A673 (cell line): ENCODE data around the gene HDAC10. TPM values are rescaled to one million over a fixed set of nuclear protein-coding genes. Genes with fewer than 3 reads are reported as not detected.

Experiments
- BruUV-seq: library from RNA; stranded (reverse); fragments of 400-500 nt; replicated peaks from 2 replicates; lab custom pipeline; 2021; lab: Mats Ljungman, UMichigan
- CTCF ChIA-PET: fragments of 300-600 bp; sonication (Branson Sonifier 250); formaldehyde crosslinking; loops from one replicate; lab custom pipeline; 2022; ENCODE audit warnings: antibody characterized with exemption; lab: Charles Lee
- POLR2A ChIA-PET: fragments of 300-600 bp; sonication (Branson Sonifier 250); formaldehyde crosslinking; loops from one replicate; lab custom pipeline; 2022; ENCODE audit warnings: antibody characterized with exemption; ENCODE audit not compliant: low non-redundant PET; lab: Charles Lee
- DNase-seq: peaks from one replicate; pipeline ENCODE4 v3.0.0-alpha.2; 2015; ENCODE audit warnings: low spot score
- H3K27ac ChIP-seq: fragments of 200-600 bp; sonication (generic); 2 replicates; pipeline ENCODE4 v1.5.1; 2016; ENCODE audit warnings: mixed run types, low read depth, mild to moderate bottlenecking, mixed read lengths, antibody characterized with exemption, low read length; ENCODE audit not compliant: poor library complexity, severe bottlenecking
- H3K27me3 ChIP-seq: fragments of 200-600 bp; sonication (generic); replicated peaks from 2 replicates; pipeline ENCODE4 v1.6.1; 2017; ENCODE audit warnings: mixed run types, low read depth, mild to moderate bottlenecking, mixed read lengths, antibody characterized with exemption, low read length; ENCODE audit not compliant: insufficient read depth, poor library complexity
- H3K36me3 ChIP-seq: fragments of 200-600 bp; sonication (generic); 2 replicates; pipeline ENCODE4 v1.6.1; 2016; ENCODE audit warnings: mixed run types, mild to moderate bottlenecking, mixed read lengths, antibody characterized with exemption, low read length; ENCODE audit not compliant: insufficient read depth, poor library complexity, severe bottlenecking
- H3K4me1 ChIP-seq: fragments of 200-600 bp; sonication (generic); 2 replicates; pipeline ENCODE4 v1.6.1; 2017; ENCODE audit warnings: mixed run types, mild to moderate bottlenecking, mixed read lengths, antibody characterized with exemption, low read length; ENCODE audit not compliant: insufficient read depth, poor library complexity, severe bottlenecking
- H3K4me3 ChIP-seq: fragments of 200-600 bp; sonication (generic); 2 replicates; pipeline ENCODE4 v1.5.1; 2016; ENCODE audit warnings: low read depth, mixed run types, mild to moderate bottlenecking, mixed read lengths, low read length; ENCODE audit not compliant: poor library complexity, severe bottlenecking
- H3K9me3 ChIP-seq: fragments of 200-600 bp; sonication (generic); 2 replicates; pipeline ENCODE4 v1.6.1; 2016; ENCODE audit warnings: mixed run types, low read depth, mild to moderate bottlenecking, mixed read lengths, antibody characterized with exemption, low read length; ENCODE audit not compliant: poor library complexity, severe bottlenecking
- CTCF ChIP-seq: fragments of 300-800, 200-600 bp; sonication (generic); conservative IDR thresholded peaks from 2 replicates; pipeline ENCODE4 v1.5.1; 2017; ENCODE audit warnings: low read depth, mild to moderate bottlenecking, antibody characterized with exemption, low read length, moderate library complexity, mixed read lengths
- EZH2 ChIP-seq: fragments of 200-600 bp; sonication (generic); IDR thresholded peaks from 2 replicates; pipeline ENCODE4 v1.6.1; 2017; ENCODE audit warnings: borderline replicate concordance, low read depth, mild to moderate bottlenecking, mixed read lengths, antibody characterized with exemption, low read length; ENCODE audit not compliant: poor library complexity, severe bottlenecking
- intact Hi-C: fragments of 100-400 bp; cut with micrococcal nuclease; formaldehyde crosslinking; loops from one replicate; pipeline ENCODE4 v1.10.0; 2022; ENCODE audit not compliant: unreplicated experiment
- total RNA-seq: library from RNA; stranded (reverse); gene quantifications from 2 replicates; pipeline ENCODE4 v1.2.3, GENCODE V29; 2021

HDAC10 gene
- total RNA-seq, 1 experiment from 2014 or later, result 38.6 TPM

GRCh38 chr22:50266994-50267393 lies 15.9 kb upstream of the HDAC10 start:
- no peak for DNase-seq
- H3K4me1 ChIP-seq, result peaks cover 43% of the 10 kb centered on the region
- no peak overlapping the region for H3K27ac ChIP-seq
- TF ChIP-seq CTCF, result no peak
- ChIA-PET CTCF (interaction anchor here (1.2 kb wide), 1 partner anchor 14 kb away, joined by 3 read pairs; no protein-coding TSS in a partner anchor), POLR2A (interaction anchor here (0.5 kb wide), 1 partner anchor 360 kb away, joined by 3 read pairs; no protein-coding TSS in a partner anchor)
- intact Hi-C loops, result no loop called here
- H3K27me3 ChIP-seq, result no peaks in the 10 kb centered on the region
- no peaks in the 10 kb centered on the region for H3K36me3 ChIP-seq
- BruUV-seq, result no TSS peak
- H3K9me3 ChIP-seq, result no peaks in the 10 kb centered on the region
- H3K4me3 ChIP-seq, result no peak overlapping the region

- CTCF ChIA-PET, result interaction anchor here (0.6 kb wide), 1 partner anchor 77 kb away, joined by 3 read pairs; no protein-coding TSS in a partner anchor
- Histone ChIP-seq H3K4me3 (no peak overlapping the region), H3K36me3 (no peaks in the 10 kb centered on the region), H3K27me3 (no peaks in the 10 kb centered on the region), H3K27ac (no peak overlapping the region), H3K4me1 (peaks cover 31% of the 10 kb centered on the region), H3K9me3 (no peaks in the 10 kb centered on the region)
- DNase-seq, result no peak
- no peak for TF ChIP-seq CTCF
- no peak for TF ChIP-seq EZH2
- no TSS peak for BruUV-seq
- intact Hi-C loops, result no loop called here
- POLR2A ChIA-PET, result no interaction called here
Observed at GRCh38 chr22:50264946-50265669, 14.0 kb upstream of the HDAC10 start.

- no peak for DNase-seq
- TF ChIP-seq EZH2, result no peak
- TF ChIP-seq CTCF, result no peak
- no peak overlapping the region for H3K27ac ChIP-seq
- peaks cover 26% of the 10 kb centered on the region for H3K4me1 ChIP-seq
- ChIA-PET POLR2A (no interaction called here), CTCF (interaction anchor here (0.5 kb wide), 1 partner anchor 29 kb away, joined by 6 read pairs; no protein-coding TSS in a partner anchor)
- BruUV-seq, result no TSS peak
- H3K9me3 ChIP-seq, result no peaks in the 10 kb centered on the region
- H3K36me3 ChIP-seq, result no peaks in the 10 kb centered on the region
- H3K4me3 ChIP-seq, result no peak overlapping the region
- no peaks in the 10 kb centered on the region for H3K27me3 ChIP-seq
- intact Hi-C loops, result no loop called here
Observed at GRCh38 chr22:50264104-50264745, 13.2 kb upstream of the HDAC10 start.
